ENCODE data around the gene ZNF598. TPM values are rescaled to one million over a fixed set of nuclear protein-coding genes. Genes with fewer than 3 reads are reported as not detected.

ZNF598 gene
- total RNA-seq, 2 donors from 2014 or later: 45.6 to 49.5 TPM

DNA sequence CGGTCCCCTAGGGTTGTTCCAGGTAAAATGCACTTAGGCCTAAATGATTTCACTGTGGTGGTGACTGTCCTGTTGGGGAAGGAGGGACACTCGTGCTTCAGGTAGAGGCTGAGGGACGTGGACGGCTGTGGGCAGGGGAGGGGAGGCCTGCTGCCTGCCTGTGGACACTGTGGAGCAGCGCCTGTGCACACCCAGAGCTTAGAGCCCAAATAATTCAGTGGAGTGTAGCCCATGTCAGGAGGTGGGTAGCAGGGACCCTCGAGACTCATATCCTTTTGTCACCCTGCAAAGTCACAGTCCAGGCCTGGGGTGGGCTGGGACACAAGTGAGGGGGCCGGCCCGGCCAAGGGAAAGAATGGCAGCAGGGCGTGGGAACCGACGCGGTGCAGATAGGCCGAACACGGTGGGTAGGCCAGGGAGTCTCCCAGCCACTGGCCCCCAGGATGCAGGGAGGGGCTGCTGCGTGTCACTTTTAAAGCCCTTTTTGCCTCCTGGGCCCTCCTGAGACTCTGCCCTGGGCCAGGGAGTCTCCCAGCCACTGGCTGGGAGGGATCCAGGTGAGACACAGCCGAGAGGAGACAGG, 16.3 kb upstream of the ZNF598 start:
- peaks cover 14% of the 10 kb centered on the region for H3K27me3 ChIP-seq (ENCODE audit: control insufficient read depth, insufficient read depth, low read length, poor library complexity, severe bottlenecking)
- no peak overlapping the region for H3K4me3 ChIP-seq (ENCODE audit: low read length)
- WGBS, 2 experiments (ENCODE audit: insufficient coverage in 1 of 2, insufficient read length in 1 of 2): 88 to 90% methylated on average over 6 to 16 of the region's 16 CpGs
- H3K4me1 ChIP-seq (ENCODE audit: control insufficient read depth, insufficient read depth, low read length): peaks cover 3% of the 10 kb centered on the region
- peaks cover under 1% of the 10 kb centered on the region for H3K36me3 ChIP-seq (ENCODE audit: control insufficient read depth, insufficient read depth, low read length)
- Mint-ChIP-seq H3K36me3 (ENCODE audit: low read depth) (no peaks in the 10 kb centered on the region), H3K27me3 (ENCODE audit: insufficient read depth) (peaks cover 50% of the 10 kb centered on the region), H3K4me3 (peak overlapping the region; percentile 29), H3K4me1 (peaks cover 7% of the 10 kb centered on the region), H3K9me3 (no peaks in the 10 kb centered on the region), H3K27ac (no peak overlapping the region)
- no peak overlapping the region for H3K27ac ChIP-seq (ENCODE audit: low read depth, low read length)
- TF ChIP-seq, protein P1, sequence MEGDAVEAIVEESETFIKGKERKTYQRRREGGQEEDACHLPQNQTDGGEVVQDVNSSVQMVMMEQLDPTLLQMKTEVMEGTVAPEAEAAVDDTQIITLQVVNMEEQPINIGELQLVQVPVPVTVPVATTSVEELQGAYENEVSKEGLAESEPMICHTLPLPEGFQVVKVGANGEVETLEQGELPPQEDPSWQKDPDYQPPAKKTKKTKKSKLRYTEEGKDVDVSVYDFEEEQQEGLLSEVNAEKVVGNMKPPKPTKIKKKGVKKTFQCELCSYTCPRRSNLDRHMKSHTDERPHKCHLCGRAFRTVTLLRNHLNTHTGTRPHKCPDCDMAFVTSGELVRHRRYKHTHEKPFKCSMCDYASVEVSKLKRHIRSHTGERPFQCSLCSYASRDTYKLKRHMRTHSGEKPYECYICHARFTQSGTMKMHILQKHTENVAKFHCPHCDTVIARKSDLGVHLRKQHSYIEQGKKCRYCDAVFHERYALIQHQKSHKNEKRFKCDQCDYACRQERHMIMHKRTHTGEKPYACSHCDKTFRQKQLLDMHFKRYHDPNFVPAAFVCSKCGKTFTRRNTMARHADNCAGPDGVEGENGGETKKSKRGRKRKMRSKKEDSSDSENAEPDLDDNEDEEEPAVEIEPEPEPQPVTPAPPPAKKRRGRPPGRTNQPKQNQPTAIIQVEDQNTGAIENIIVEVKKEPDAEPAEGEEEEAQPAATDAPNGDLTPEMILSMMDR (conservative IDR thresholded peaks at IDR 0.05): no peak
- no peak for DNase-seq
- H3K9me3 ChIP-seq (ENCODE audit: control insufficient read depth, low read length): no peaks in the 10 kb centered on the region
- H3K9ac ChIP-seq (ENCODE audit: extremely low read depth, low read length, poor library complexity, severe bottlenecking): no peak overlapping the region

DNA sequence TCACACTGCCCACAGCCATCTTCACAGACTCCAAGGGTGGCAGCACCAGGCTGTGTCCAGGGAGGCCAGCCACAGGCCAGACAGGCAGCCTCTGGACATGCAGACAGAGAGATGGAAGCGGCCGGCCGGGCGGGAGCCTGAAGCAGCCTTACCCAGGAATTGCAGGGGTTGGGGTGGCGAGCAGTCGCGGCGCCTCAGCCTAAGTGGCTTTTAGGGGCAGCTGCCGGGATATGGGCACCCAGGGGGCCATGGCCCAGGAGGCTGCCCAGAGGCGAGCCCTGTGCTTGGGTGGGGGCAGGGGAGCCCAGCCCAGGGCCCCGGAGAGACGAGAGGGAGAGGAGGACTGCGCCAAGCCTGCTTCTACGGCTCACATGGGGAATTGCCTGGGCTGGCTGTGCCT, 15.6 kb upstream of the ZNF598 start:
- H3K4me3 Mint-ChIP-seq: peak overlapping the region; percentile 29
- no peak for DNase-seq
- no peak overlapping the region for H3K27ac Mint-ChIP-seq
- H3K36me3 Mint-ChIP-seq (ENCODE audit: low read depth): no peaks in the 10 kb centered on the region
- H3K4me1 Mint-ChIP-seq: peaks cover 7% of the 10 kb centered on the region
- no peak overlapping the region for H3K9ac ChIP-seq (ENCODE audit: extremely low read depth, low read length, poor library complexity, severe bottlenecking)
- peaks cover 21% of the 10 kb centered on the region for H3K27me3 ChIP-seq (ENCODE audit: control insufficient read depth, insufficient read depth, low read length, poor library complexity, severe bottlenecking)
- H3K9me3 Mint-ChIP-seq: no peaks in the 10 kb centered on the region
- peaks cover 57% of the 10 kb centered on the region for H3K27me3 Mint-ChIP-seq (ENCODE audit: insufficient read depth)
- no peak overlapping the region for H3K27ac ChIP-seq (ENCODE audit: low read depth, low read length)
- no peaks in the 10 kb centered on the region for H3K36me3 ChIP-seq (ENCODE audit: control insufficient read depth, insufficient read depth, low read length)
- WGBS, 2 experiments (ENCODE audit: insufficient coverage in 1 of 2, insufficient read length in 1 of 2): 92 to 95% methylated on average over 10 to 14 of the region's 14 CpGs
- H3K9me3 ChIP-seq (ENCODE audit: control insufficient read depth, low read length): no peaks in the 10 kb centered on the region
- H3K4me1 ChIP-seq (ENCODE audit: control insufficient read depth, insufficient read depth, low read length): peaks cover 3% of the 10 kb centered on the region
- TF ChIP-seq, protein P1 (conservative IDR thresholded peaks at IDR 0.05): no peak
- no peak overlapping the region for H3K4me3 ChIP-seq (ENCODE audit: low read length)

DNA sequence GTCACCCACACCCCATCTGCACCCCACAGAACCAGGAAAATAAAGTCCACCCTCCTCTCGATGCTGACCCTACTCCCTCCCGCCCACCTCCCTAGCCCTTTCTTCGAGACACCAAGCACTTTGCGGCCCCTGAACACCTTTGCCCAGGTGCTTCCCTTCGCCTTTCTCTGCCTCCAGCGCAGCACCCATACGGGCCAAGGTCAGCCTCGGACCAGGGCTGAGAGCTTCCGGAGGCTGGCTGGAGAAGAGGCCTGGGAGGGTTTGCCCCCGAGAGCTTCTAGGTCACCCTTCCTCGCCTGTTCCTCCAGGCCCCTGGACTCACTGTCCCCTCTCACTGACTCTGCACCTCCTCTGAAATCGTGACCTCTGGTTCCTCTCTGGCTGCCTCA, 14.4 kb upstream of the ZNF598 start:
- H3K4me3 Mint-ChIP-seq: no peak overlapping the region
- peaks cover 3% of the 10 kb centered on the region for H3K4me1 ChIP-seq (ENCODE audit: control insufficient read depth, insufficient read depth, low read length)
- WGBS, 2 experiments (ENCODE audit: insufficient coverage in 1 of 2, insufficient read length in 1 of 2): 93% methylated on average over 9 to 12 of the region's 12 CpGs
- peaks cover 33% of the 10 kb centered on the region for H3K27me3 ChIP-seq (ENCODE audit: control insufficient read depth, insufficient read depth, low read length, poor library complexity, severe bottlenecking)
- H3K27ac ChIP-seq (ENCODE audit: low read depth, low read length): no peak overlapping the region
- H3K9me3 ChIP-seq (ENCODE audit: control insufficient read depth, low read length): no peaks in the 10 kb centered on the region
- no peaks in the 10 kb centered on the region for H3K36me3 Mint-ChIP-seq (ENCODE audit: low read depth)
- H3K36me3 ChIP-seq (ENCODE audit: control insufficient read depth, insufficient read depth, low read length): no peaks in the 10 kb centered on the region
- no peak overlapping the region for H3K4me3 ChIP-seq (ENCODE audit: low read length)
- H3K9me3 Mint-ChIP-seq: no peaks in the 10 kb centered on the region
- H3K4me1 Mint-ChIP-seq: peaks cover 7% of the 10 kb centered on the region
- DNase-seq: no peak
- no peak overlapping the region for H3K9ac ChIP-seq (ENCODE audit: extremely low read depth, low read length, poor library complexity, severe bottlenecking)
- no peak overlapping the region for H3K27ac Mint-ChIP-seq
- TF ChIP-seq, protein P1 (conservative IDR thresholded peaks at IDR 0.05): no peak
- H3K27me3 Mint-ChIP-seq (ENCODE audit: insufficient read depth): peaks cover 68% of the 10 kb centered on the region

Measured in endodermal cell (in vitro differentiated cells).